GM18511 (cell line): Measurements from ENCODE around the gene GFOD1.
"Not testable (repeated sequence)": the region's sequence is repeated elsewhere in the genome, so short reads cannot be mapped to it uniquely, and the experiment has no call there.

ENCODE experiments used
- ATAC-seq: cut with Tn5 transposase; IDR thresholded peaks from one replicate; pipeline ENCODE4 v1.9.1; 2021; ENCODE audit warnings: mild to moderate bottlenecking, moderate library complexity; ENCODE audit not compliant: unreplicated experiment

GFOD1 gene

DNA sequence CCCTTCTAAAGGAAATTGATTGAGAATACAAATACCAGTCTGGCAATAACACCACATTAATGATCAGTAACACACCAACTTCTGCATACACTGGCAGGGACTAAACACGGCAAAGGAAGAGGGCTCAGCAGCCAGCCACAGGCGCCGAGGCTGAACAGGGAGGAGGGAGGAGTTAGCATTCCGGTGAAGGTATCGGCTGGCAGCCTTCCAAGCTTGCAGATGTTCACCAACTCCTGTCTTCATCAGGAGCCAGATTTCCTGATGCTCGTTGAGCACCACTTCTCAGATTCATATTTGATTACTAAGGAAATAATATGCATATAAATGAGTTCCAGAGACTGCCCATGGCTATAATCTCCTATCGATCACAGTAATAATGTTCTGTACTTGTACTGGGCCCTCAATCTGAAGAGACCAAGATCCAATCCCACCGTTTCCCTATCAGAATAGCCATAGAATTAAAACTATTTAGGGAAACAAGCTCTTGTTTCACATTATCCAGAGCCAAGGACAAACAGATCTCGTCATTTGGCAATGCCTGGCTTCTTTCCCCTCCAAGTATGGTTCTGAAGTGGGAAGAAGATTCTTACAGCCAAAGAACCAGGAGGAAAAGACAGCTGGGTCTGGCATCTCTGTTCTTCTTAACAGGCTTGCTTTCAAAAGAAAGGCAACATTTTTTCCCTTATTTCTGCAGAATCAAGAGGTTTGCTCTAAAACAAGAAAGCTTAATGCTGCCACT, 42.2 kb downstream of the GFOD1 start:
- ATAC-seq: no peak

DNA sequence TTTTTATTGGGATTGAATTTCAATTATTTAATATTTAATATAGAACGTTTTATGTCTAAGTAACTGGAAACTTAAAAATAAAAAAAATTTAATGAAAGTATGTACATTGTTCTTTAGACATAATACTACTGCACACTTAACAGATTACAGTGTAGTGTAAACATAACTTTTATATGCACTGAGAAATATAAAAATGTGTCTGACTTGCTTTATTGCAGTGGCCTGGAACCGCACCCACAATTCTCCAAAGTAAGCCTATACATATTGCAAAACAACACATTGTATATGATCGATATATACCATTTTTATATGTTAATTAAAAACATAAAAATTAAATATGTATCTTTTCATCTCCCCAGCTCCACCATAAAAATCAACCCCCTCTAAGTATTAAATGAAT, 42.8 kb downstream of the GFOD1 start:
- ATAC-seq: no peak

DNA sequence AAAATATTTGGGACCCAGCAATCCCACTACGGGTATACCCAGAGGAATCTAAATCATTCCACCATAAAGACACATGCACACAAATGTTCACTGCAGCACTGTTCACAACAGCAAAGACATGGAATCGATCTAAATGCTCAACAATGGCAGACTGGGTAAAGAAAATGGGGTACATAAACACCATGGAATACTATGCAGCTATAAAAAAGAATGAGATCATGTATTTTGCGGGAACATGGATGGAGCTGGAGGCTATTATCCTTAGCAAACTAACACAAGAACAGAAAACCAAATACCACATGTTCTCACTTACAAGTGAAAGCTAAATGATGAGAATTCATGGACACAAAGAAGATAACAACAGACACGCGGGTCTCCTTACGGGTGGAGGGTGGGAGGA, 43.4 kb downstream of the GFOD1 start:
- not testable (repeated sequence) for ATAC-seq

DNA sequence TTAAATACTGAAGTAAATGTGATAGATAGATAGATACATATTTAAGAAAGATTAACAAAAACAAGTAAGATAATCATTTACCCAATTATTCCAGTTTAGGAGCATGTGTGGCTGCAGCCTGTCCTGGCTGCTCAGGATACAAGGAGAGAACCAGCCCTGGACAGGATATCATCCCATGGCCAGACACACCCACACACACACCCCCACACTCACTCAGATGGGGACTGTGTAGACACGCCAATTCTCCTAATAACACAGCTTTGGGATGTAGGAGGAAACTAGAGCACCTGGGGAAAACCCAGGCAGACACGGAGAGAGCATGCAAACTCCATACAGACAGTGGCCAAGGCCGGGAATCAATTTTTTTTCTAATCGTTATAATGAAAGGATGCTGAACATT, 45.6 kb downstream of the GFOD1 start:
- ATAC-seq: no peak

DNA sequence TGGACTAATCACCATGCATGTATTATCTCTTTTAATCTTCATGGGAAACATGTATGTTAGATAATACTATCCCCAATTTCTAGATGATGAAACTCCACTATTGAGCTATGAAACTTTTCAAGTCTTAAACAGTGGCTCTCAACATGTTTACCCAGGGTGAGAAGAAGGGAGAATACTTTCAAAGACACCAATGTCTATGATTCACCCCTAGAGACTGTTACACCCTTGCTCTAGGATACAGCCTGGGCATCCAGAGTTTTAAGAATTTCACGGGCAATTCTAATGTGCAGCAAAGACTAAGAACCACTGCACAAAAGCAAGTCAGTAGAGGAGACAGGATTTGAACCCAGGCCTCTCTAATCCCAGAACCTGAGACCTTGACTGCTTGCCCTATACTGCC, 47.8 kb downstream of the GFOD1 start:
- no peak for ATAC-seq

DNA sequence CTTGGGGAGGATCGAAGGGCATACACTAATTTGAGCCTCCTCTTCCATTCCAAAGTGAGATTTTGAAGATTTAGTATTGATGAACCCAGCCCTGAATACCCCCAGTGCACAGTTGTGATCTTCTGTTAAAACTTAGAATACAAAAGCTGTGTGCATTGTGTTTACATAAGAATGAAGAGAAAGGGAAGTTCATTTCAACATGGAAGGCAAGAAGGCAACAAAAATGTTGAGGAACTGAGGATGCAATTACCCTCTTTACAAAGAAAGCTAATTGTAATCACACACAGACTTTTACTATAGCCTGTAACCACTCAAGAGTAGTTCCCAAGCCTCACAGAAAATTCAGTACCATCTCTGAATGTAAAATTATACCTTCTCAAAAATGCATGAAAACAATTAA, 49.3 kb downstream of the GFOD1 start:
- ATAC-seq: no peak

DNA sequence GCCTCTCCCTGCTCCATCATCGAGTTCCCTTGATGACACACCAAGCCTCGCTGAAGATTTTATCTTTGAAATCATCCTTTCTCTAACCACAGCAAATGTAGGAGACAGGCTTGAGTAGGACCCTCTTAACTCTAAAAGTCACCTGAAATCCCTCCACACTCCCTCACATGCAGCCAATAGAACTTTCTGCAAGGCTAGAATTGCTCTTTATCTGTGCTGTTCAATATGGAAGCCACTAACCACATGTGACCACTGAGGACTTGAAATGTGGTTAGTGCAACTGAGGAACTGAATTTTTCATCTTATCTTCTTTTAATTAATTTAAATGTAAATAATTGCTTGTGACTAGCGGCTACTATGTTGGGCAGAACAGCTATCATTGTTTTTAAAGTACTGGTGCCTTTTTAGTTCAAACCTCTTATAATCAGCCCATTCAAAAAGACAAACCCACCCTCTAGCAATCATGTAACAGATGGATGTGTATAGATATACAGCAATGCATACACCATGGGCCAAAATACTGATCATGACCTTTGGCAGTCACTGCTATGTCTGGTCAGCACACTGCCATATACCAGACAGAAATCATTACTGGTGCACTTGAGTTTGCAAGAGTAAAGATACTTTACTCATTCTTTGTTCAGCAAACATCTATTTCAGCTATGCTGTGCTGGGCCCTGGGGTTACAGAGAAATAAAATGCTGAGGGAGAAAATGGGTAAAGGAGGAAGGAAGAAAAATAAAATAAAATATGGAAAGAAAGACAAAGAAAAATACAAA, 50.0 kb downstream of the GFOD1 start:
- ATAC-seq: no peak

DNA sequence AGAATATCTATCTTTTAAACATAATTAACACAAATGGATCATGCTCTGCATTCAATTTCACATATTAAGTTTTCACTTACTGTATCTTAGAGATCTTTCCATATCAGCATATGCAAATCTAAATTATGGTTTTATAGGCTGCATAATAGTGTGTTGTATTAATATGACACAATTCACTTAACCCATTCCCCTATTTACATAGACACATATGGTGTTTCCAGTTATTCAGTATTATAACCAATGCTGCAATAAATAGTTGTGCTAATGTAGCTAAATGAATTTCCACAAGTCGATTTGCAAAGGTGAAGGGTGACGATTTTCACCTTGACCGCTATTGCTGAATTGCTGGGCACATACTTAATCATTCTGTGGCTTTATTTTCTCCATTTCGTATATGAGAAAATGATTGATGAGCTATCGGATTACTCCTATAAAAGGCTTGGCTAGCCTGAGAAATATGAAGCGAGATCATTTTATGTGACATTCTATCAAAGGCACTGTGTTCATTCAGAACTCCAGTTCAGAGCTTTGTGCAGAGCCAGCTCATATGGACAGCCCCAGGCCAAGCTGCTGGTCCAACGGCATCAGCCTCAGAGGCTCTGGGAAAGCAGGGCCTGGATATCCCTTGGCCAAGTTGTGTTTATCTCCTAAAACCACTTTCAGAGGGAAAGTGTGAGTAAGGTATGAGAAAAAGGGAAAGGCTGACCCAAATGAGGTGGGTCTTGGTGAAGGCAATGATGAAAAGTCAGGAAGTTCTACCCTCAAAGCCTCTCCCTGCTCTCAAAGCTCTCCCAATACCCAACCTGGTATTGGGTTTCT, 50.8 kb downstream of the GFOD1 start:
- no peak for ATAC-seq

DNA sequence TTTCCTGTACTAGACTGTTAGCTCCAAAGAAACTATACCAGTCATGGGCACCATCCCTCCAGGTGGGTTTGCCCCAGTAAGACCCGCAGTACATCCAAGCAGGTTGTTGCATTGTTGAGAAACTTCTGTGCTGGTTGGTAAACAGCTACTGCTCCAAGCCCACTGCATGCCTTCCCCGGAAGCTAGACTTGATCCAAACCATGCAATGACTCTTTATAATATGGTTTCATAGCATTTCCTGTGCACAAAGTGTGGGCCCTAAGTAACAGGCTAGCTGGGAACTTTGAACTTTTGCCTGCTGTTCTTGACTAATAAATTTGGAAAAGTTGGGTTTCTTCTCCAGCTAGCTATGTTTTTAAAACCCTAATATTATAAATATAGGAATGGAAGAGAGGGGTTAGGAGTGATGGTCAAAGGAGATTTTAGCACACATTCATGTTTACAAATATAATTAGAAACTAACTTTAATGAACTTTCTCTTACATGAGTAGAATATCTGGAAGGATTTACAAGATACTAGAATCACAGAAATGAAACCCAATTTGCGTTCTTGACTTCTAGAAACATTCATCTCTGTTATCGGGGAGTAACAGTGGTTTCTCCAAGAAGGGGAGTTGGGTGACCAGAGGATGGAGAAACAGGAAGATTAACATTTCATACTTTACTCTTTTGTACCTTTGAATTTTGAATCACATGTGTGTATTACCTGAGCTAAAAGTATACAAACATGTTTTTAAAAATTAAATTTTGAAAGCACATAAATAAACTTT, 51.7 kb downstream of the GFOD1 start:
- no peak for ATAC-seq

DNA sequence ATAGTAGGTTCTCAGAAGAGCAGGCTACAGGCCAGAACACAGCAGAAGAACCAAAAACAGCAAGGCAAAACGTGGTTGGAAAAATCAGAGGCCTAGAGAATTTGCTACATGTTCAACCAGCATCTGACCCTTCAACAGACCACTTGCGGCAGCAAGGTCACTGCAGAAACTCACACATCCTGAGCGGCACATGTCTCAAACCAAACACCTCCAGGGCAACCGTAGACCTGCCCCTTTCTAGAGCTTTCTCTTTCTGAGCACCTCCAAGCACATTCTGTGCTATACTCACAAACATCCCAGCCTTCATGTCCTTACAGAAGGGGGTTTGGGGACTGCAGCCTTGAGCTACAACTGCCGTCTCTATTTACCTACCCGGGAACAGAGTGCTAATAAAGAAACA, 52.6 kb downstream of the GFOD1 start:
- no peak for ATAC-seq

DNA sequence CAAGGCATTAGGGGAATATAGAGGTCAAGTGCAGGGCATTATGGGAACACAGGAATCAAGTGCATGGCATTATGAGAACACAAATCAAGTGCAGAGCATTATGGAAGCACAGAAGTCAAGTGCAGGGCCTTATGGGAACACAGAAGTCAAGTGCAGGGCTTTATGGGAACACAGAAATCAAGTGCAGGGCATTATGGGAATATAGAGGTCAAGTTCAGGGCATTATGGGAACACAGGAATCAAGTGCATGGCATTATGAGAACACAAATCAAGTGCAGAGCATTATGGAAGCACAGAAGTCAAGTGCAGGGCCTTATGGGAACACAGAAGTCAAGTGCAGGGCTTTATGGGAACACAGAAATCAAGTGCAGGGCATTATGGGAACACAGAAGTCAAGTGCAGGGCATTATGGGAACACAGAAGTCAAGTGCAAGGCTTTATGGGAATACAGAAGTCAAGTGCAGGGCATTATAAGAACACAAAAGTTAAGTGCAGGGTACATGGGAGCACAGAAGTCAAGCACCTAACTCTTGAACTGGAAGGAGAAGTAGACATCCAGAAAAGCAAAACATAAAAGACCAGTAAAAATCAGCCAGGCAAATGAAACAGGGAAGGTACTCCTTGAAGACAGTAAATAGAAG, 53.1 kb downstream of the GFOD1 start:
- not testable (repeated sequence) for ATAC-seq

DNA sequence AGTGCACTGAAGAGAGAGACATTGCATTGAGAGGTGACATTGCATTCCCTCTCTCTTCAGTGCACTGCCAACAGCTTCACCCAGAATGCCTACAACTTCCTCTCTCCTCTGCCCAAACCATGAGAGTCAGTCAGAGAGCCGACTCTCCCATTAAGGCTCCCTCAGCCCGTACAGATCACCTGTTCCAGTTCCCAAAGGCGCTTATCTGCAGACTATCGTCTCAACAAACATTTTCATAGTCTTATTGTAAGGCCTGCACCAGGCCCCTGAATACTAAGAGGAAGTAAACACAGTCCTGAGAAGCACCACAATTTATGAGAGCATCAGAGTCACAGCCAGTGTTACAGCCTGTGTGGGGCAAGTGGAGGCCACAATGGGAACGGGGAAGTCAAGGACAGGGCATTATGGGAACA, 53.7 kb downstream of the GFOD1 start:
- ATAC-seq: no peak

DNA sequence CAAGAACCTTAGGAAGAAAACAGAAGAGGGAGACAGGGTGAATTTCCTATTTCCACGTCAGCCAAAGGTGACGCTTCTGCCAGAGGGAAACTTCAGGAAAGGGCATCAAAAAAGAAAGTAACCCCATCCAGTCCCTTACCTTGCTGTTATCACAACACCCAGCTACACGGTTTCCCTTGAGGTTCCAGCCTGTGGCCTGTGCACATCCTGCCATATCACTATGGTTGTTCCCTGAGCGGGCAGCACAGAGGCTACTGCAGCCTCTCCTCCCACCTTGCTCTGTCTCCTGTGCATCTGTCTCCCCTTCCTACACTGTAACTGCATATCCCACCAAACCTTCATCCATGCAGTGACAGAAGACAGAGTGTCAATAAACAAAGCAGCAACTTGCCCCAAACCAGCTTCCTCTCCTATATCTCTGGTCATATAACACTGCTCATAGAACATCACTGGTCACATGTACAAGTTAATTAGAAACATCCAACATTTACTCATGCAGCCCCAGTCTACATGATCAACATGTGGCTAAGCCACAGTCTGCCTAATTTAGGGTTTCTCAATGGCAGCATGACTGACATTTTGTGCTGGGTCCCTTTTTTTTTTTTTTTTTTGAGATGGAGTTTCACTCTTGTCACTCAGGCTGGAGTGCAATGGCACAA, 54.7 kb downstream of the GFOD1 start:
- ATAC-seq: no peak

DNA sequence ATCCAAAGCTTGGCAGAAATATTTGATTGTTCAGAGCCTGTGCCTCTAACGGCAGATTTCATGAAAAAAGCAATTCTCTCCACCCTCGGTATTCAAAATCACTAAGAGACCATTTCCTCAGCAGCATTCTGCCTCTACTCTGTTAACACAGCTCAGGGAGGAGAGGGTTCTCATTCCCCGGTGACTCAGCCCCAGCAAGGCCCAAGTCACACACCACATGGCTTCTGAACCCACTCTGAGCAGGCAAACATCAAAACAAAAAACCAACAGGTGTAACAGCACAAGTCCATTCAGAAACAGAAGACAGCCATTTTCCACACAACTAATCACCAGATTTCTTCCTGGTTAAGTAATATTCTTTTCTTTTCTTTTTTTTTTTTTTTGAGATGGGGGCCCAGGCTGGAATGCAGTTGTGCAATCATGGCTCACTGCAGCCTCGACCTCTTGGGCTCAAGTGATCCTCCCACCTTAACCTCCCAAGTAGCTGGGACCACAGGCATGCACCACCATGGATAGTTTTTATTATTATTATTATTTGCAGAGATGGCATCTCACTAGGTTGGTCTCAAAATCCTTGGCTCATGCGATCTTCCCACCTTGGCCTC, 55.4 kb downstream of the GFOD1 start:
- peak; percentile 15 for ATAC-seq

DNA sequence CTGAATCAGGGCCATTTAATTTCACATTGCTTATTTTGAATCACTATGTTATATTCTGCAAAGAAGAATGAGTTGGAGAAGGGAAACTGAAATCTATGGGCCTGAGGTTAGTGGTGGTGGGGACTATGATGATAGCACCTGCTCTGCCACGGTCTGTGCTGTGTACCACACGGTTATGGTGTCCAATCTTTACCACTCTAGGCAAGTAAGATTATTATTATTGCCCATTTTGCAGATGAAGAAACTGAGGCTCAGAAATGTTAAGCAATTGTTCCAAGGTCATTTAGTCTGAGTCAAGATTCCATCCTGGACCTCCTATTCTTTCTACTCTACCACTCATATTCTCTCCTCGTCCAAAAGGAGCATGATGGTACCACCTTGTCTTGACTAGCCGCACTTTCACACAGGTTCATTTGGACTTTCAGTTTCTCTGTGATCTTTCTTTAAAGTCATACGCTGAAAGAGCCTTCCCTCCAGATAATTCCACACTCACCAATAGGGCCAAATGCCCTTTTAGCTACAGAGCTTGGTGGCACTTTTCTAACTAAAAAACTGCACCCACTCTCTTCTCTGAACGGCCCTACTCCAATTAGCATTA, 56.2 kb downstream of the GFOD1 start:
- ATAC-seq: peak; percentile 18

DNA sequence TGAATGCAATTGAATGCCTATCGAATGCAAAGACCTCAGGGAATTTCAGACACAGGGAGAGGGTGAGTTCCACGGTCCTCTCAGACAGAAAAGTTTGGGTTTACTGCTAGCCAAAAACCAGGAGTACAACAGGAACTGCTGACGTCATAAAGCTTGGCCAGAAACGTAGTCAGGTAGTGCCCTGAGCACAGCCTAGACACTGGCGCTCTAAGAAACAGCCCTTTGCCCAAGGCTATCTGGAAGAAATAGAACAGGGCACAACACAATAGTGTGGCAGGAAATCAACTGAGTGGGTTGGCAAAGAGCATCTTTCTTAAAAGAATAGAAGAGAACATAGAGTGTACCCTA, 58.0 kb downstream of the GFOD1 start:
- ATAC-seq: no peak

DNA sequence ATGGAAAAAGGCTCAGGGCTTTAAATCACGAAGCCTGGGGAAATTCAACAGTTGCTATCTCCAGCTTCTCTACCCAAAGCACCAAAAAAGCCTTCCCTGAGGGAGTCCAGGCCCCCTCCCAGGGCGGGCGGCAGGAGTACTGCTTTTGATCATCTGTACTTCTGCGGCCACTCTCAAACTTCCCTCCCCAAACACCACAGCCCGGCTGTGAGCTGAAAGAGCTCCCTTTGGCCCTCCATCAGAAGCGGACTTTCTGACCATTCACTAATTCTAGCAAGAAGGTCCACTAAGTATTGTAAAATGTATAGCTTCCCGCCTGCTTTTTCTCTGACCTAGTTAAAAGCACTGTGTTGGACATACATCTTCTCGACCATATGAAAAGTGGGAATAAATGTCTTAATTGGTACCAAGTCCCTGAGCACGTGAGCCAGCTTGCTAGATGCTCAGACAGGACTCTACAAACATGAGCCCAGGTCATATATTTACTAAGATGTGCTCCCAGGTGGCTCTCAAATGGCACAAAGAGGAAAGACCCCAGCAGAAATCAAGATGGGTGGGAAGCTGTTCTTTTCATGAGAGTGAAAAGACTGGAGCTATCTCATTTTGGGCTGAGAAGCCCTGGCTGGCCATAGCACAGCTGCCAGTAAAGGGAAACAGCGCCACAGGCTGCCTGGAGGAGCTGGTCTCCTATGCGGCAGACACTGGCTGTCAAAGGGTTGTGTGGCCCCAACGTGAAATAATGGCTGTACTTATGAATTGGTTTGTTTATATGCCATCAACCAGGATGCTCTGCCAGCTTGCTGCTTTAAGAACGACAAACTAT, 58.6 kb downstream of the GFOD1 start:
- peak; percentile 20 for ATAC-seq
